KG1 (cell line): ENCODE data around the gene TRPM3.

Experiments used
- DNase-seq: peaks from one replicate; lab custom pipeline; 2025; lab: John Stamatoyannopoulos, UW

Gene TRPM3

DNA sequence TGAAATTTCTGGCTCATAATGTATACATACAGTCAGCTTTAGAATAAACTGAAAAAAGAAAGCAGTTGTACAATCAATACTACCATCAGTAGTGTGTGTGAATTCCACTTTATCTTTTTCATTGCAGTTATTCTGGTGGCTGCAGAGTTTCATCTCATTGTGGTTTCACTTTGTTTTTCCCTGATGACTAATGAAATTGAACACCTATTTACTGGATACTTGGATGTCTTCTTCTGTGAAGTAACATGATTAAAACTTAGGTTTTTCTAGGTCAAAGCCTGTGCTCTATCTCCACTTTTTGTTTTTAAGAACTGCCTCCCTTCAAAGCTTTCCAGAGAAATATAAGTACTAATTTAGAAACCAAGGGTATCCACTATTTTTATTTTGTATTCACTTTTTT lies 174.3 kb downstream of the TRPM3 start:
- no peak for DNase-seq

DNA sequence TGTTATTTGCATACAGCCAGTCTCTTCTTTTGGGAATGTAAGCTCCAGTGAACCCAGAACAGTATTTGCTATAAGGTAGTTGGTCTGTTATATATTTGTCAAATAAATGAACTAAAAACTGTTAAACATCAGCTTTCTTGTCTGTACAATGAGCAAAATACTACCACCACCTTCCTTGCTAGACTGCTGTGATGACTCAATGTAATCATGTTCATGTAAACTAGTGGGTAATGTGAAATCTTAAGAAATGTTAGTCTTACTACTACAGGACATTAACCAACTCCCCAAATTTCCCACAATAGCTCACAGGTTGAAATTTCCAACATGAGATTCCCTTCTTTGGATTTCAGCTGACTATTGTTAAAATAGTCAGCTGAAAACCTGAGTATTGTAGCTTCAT lies 176.1 kb downstream of the TRPM3 start:
- DNase-seq = no peak

DNA sequence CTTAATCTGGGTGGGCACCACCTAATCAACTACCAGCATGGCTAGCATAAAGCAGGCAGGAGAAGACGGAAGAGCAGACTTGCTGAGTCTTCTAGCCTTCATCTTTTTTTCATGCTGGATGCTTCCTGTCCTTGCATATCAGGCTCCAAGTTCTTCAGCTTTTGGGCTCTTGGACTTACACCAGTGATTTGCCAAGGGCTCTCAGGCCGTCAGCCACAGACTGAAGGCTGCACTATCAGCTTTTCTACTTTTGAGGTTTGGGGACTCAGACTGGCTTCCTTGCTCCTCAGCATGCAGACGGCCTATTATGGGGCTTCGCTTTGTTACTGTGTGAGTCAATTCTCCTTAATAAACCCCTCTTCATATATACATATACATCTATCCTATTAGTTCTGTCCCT lies 180.2 kb downstream of the TRPM3 start:
- no peak for DNase-seq

DNA sequence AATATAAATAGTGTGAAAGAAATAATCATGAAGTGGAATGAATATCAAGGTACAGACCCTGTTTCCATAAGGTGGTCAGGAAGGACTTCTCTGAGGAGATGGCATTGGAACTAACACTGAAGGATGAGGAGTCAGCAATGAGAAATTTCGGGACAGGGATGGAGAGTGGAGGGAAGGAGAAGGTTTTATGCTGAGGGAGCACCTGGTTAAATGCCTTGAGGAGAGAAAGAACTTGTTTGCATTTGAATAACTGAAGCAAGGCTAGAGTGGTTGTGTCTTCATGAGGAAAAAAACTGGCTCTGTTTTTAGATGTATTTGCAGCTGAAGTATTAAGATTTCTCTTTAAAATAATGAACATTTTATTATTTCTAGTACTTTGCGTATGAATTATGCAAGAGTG lies 180.8 kb downstream of the TRPM3 start:
- no peak for DNase-seq

DNA sequence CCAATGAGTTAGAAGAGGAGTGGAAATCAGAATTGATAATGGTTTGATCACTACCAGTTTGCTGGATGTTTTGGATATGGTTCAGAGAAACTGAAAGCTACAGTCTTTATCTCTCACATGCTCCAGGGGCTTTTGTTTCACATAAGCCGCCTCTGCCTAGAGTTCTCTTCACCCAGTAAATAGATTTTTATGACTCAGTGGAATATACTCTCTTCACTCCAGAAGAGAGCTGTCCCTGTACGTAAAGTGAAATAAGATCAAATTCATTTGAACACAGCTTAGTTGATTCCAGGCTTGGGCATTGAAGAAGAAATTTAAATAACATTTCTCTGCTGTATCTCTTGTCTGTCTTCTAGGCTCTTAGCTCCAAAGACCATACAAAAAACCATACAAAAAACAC lies 184.9 kb downstream of the TRPM3 start:
- no peak for DNase-seq

DNA sequence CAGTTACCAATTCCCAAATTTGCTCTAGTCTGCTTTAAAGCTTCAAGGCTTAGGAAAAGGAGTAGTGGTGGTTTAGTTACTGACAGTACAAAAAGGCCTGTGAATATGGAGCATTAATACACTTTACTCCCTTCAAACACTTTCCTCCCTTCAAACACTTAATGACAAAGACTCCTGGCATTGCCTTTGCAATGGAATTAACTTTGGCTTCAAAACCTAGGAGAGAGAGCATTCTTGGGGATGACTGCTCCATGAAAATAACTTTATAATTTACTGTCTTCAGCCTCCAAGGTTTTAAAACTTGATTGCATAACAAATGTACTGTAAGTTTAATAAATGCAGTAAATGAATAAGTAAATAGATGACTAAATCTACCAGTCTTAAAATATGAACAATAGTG lies 185.6 kb downstream of the TRPM3 start:
- DNase-seq = no peak

DNA sequence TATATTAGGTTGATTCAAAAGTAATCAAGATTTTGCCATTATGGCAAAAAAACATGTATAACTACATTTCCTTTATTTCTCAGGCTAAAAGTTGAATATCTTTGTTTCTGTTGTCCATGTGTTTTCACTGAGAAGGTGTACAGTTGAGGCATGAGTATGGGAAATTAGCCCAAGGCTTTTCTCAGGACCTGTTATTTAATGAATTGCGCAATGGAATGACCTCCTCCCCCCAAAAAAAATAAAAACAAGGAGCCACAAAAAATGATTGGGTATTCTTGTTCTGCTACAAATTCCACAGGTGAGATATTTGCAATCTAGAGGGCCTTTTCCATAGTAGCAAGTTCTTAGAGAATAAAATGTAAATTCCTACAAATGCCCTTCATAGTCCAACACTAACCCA lies 186.8 kb downstream of the TRPM3 start:
- DNase-seq = no peak

DNA sequence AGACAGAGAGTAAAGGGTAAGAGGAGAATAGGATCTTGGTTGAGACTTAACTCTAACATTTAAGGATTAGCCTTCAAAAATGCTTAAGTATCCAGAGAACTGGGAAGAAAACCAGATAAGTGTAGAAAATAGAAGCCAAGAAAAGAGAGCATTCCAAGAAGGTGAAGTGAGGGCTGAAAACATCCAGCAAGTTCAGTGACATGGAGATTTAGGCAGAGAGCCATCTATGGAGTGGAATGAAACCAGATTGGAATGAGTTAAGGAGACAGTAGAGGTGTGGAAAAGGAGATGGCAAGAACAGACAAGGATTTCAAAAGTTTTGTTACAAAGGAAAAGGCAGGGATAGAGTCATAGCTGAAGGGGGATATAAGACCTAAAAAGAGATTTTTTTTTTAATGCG lies 188.1 kb downstream of the TRPM3 start:
- DNase-seq = no peak

DNA sequence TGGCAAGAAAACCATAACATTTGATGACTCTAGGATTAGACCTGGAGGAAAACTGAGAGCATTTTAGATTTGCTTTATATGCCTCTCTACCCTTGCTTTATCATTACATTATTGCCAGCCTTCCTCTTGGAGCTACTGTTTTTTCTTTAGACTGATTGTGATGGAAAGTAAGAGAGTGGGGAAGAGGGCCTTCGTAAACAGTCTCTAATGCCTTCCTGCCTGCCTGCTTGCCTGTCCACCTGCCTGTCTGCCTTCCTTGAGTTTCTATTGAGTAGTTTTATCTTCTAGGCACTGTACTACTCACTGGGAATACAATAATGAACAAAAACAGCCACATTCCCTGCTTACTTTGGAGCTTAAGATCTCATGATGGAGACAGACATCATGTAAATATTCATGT lies 189.3 kb downstream of the TRPM3 start:
- no peak for DNase-seq

DNA sequence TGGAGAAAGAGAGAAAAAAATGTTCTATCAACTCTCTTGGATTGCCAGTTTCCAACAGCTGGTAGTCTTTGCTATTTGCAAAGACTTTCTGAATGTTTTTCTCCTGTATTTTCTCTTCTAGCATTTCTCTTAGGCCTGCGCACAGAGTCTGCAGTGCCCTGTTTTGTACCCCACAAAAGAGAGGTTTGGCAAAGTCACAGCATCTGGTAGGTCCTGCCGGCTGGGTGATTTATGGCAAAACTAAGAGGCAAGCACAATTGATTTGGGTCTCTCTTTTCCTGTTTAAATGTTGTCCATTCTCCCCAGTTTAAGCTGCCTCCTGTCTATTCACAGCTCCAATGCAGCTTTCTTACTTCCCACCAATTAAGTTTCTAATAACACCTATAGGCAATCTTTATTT lies 193.9 kb downstream of the TRPM3 start:
- no peak for DNase-seq

DNA sequence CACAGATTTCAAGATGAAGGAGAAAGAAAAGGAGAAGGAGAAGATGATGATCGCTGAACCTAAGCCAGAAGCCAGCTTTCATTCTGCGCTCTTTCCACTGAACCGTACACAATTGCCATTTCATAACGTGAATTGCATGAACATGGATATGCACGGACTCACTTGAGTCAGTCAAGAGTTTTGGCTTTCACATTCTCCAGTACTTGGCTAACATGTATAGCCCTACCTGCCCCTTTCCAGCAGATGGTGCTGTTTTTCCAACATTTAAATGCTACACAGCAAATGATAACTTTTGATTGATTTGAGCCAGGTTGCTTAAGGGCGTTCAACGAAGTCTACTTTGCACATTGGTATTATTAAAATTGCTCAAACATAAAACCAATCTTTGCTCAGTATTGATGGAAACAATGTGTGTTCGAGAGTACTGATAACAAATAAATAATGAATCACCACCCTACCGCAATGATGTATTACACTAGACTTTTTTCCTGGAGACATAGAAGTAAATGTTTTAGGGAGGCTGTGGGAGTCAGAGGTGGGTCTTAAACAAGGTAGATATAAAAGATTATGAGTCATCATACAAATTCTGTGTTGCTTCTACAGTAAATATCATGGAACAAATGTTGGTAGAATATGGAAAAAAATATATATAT lies 196.4 kb downstream of the TRPM3 start:
- no peak for DNase-seq

DNA sequence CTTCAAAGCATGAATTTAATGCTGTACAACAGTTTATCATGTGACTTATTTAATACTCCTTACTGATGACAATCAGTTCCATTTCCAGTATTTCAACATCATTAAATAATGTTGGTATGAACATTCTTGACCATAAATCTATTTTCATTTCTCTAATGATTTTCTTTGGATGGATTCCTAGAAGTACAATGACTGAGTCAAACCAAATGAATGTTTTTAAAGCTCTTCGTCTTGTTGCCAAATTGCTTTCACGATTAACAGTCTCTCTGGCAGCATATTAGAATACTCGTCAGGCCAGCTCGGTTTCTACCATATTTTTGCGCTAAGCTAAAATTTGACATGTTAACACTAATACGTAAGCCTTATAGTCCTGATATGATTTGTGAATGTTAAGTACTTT lies 197.0 kb downstream of the TRPM3 start:
- no peak for DNase-seq

DNA sequence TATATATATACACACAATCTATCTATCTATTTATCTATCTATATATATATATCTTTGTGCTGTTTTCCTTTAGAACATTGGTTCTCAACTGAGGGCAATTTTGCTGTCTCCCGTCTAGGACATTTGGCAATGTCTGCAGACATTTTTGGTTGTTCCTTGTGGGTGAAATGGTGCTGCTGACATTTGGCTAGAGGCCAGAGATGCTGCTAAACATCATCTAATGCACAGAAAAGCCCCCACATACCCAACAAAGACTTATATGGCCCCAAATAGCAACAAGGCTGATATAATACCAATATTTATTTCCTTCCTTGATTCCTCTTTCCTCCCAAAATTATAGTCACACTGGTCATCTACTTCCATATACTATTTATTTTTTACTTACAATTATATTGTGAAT lies 197.5 kb downstream of the TRPM3 start:
- DNase-seq = no peak

DNA sequence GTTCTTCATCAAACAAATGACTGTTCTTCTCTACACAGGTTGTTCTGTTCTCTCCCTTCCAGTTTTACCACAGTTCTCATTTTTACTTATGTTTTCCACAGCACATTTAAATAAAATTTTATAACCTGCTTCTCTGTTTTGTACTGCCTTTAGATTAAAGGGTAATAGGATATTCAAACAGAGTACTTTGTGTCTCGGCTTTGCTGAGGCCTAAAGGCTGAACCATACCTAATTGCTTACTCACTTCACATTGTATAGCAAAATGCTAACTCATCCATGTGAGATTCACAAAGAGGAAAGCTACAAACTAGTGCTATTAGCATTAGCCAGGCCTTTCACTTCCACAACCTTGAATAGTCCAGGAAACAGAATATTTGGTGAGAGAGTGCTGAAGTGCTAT lies 200.3 kb downstream of the TRPM3 start:
- DNase-seq = no peak

DNA sequence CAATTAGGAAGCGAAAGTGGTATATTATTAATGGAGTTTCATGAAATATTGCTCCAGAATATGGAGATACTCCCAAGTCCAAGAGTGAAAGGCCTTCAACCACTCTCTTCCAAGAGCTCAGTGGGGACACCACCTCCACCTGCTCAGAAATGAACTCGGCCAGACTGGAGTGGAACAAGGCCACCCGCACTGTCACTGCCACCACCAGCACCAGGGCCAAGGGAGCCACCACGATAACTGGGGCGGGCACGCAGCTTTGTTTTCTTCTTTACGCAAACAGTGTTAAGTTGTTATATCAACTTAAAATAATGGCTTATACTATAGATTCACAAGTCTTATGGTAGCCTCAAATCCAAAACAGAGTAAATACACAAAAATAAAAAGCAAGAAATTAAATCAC lies 204.1 kb downstream of the TRPM3 start:
- DNase-seq = no peak

DNA sequence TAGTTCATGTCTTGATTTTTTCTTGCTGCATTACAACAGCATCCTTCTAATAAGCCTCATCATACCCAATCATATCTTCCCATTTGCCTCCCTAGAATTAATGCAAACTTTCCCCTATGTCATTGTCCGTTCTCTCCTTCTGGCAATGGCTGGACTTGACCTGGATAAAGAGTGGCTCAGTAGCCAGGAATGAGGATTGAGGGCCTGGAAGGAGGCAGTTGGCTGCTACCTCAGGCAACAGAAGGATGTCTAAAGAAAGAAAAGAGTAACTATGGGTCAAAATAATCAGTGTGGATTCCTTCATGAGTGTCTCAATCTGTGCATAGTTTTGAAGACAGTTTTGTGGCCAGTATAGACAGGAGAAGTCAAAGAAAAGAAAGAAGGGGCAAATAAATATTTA lies 209.6 kb downstream of the TRPM3 start:
- DNase-seq = no peak

DNA sequence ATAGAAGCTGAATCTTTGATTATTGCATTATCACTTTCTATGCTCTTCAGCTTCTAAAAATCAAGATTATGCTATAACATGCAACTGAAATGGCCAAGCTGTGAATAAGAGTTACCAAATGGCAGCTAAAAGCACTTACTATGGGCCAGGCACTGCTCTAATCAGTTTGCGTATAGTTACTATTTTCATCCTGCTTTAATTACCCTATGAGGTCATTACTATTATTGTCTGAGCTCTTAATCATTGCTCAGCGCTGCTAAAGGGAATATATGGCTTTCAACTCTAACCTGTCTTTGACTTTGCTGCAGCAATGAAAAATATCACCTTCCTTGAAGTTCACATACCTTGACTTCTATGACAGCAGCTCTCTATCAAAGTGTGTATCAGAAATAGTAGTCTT lies 210.8 kb downstream of the TRPM3 start:
- DNase-seq = no peak

DNA sequence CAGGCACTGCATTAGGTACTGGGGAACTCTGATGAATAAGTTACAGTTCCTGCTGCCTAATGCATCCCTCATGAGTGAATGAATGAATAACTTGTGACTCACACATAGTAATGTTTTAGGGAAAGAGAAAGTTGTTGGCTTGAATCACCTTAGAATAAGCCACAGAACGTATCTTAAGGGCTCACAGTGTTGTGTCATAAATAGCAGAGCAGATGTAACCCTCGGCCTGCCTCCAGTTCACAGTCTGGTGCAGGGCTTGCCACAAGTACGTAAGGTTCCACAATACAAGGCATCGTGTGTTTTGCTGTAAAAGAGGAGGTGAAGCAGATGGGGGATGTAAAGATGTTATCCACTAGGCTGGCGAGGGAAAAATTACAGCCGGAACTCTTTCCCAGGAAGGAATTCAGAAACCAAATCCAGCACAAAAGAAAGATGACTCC lies 218.7 kb downstream of the TRPM3 start:
- DNase-seq = no peak

DNA sequence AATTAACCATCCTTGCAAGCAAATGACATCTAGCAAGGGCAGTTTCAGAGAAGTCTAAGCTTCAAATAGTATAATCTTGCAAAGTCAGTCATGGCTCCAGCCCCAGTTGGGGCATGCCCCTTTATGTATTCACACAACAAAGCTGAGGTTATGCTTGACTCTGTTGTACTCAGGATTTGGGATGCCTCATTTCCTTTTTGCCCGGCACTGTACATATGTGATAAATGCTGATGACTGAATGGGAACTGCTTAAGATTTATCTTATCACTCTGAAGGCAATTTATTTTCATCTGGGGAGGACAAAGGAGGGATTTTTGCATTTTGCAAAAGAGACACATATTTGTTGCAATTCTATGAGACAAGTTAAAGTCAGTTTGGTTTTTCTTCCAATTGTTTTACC lies 219.2 kb downstream of the TRPM3 start:
- no peak for DNase-seq

DNA sequence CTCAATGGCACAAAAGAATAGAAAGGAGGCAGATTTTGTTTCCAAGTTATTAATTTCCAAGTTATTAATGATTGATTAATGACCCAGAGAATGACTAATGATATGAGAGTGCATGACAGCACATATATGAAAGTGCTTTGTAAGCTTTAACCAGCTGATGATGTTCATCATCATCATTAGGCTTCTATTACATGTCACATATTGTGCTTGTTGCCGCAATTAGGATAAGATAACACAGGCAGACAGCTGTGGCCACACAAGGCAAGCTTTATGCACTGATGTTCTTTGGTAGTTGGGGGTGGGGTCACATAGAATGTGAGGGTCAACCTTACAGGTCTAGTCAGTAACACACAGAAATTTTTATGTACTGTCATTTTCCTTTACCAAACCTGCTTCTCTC lies 219.7 kb downstream of the TRPM3 start:
- no peak for DNase-seq

DNA sequence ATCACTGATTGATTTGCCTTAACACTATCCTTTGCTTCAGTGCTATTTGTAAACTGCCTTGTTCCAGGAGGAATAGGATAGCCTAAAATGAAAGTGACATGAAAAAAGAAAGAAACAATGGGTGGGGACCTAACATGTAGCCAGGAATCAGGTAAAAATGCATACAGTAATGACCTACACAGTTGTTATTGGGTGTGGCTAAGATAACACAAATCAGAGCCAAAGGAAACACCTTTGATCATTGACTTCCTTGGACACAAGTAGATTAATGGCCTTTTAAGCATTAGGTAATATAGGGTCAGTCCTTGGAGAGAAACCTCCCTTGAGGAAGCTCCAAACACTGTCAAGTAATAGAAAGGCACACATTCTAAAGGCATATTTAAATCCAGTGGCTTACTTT lies 220.4 kb downstream of the TRPM3 start:
- no peak for DNase-seq

DNA sequence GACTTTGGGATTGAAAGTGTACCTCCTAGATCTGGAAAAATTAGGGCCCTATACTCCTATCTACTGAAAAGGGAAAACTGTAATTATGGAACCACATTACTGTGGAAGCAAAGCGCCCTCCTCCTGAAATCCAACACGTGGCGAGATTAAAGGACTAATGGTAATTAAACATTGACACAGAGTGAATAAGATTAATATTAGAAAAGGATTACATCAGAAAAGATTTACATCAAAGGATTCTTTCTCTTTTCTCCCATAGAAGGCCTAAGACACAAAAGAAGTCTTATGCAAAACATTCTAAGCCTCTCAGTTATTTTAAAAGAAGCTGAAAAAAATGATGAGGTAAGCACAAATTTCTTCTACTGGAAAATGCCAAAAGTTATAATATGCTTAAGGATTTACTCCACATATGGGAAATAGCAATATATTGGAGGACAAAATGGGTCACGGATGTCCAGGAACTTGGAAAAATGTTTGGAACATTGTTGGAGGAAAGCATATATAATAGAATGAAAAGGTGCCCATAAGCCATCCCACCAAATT lies 227.8 kb downstream of the TRPM3 start:
- DNase-seq = no peak

DNA sequence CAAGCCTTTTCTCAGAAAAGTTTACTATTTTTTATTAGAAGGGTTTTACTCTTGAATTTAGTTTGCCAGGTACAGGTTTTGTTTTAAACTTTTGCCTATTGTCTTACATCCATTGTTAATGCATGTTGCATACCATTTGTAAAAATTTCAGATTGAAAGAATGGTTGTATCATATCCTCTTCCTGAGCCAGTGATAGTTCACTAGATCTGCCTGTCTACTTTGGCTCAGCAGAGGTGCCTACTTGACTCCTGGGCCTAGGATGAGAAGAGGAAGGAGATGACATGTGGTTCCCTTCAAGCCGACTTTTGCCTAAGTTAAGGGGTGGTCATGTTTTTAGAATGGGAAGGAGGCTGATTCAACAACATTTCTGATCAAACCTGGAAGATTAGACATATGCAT lies 232.9 kb downstream of the TRPM3 start:
- DNase-seq = no peak

DNA sequence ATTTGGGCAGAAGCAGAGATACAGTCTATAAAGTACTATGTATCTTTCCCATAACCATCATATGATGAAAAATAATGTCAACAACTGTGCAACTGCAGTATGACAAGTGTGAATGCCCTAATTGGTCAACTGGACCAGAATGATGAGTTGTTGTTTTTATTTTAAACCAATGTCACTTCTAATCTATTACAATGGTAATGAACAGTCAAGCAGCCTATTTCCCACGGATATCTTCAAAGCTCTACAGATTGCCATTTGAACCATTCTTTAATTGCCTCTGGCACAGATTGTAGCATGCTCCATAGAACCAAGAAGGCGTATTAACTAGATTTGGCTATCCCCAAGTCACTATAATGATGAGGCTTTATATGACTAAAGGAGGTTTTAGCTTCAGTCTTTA lies 233.6 kb downstream of the TRPM3 start:
- DNase-seq = no peak
